Measurements from ENCODE around the gene ZBTB40.

DNA sequence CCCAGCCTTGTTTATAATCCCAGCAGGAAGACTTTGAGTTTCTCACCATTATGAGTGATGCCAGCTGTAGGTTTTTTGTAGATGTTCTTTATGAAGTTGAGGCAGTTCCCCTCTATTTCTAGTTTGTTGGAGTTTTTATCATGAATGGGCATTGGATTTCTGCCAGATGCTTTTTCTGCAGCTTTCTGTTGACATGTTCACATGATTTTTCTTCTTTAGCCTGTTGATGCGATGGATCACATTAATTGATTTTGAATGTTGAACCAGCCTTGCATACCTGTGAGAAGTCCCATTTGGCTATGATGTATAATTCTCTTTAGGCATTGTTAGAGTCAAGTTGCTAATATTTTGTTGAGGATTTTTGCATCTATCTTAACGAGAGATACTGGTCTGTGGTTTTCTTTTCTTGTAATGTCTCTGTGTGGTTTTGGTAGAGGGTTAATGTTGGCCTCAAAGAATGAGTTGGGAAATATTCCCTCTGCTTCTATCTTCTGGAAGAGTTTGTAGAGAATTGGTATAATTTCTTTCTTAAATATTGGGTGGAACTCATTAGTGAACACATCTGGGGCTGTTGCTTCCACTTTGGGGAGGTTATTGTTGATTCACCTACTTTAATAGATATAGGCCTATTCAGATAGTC lies 33.2 kb downstream of the ZBTB40 start:
- TF ChIP-seq CTCF (conservative IDR thresholded peaks at IDR 0.05; ENCODE audit: low read depth, low read length) (no peak), EZH2 (IDR thresholded peaks at IDR 0.05; ENCODE audit: borderline replicate concordance, low read depth, low read length, poor library complexity, severe bottlenecking) (no peak)
